Thyroid gland (tissue), 4 donors: ENCODE measurements around the gene PKD1.

Experiments used
- CTCF ChIP-seq, 6 experiments: fragments of 200-600 bp in 3 of 6; fragments of 450-650 bp in 3 of 6; sonication (generic) in 3 of 6; IDR thresholded peaks; one replicate each; pipeline ENCODE4 v1.5.1; 2016 to 2019; ENCODE audit warnings: antibody characterized with exemption in 6 of 6, mild to moderate bottlenecking in 2 of 6, inconsistent platforms in 1 of 6, moderate library complexity in 1 of 6
- POLR2A ChIP-seq, 2 donors: fragments of 450-650 bp; IDR thresholded peaks; one replicate each; pipeline ENCODE4 v1.6.1; 2017; ENCODE audit warnings: antibody characterized with exemption in 2 of 2, mild to moderate bottlenecking in 2 of 2, moderate library complexity in 1 of 2

- no peak for TF ChIP-seq CTCF (IDR thresholded peaks at IDR 0.05)
- no peak for TF ChIP-seq POLR2A (IDR thresholded peaks at IDR 0.05)
These were observed 8.3 kb upstream of the PKD1 start for GRCh38 chr16:2143878-2144485.
